ENCODE measurements around the gene RAB14.

The RAB14 gene

DNA sequence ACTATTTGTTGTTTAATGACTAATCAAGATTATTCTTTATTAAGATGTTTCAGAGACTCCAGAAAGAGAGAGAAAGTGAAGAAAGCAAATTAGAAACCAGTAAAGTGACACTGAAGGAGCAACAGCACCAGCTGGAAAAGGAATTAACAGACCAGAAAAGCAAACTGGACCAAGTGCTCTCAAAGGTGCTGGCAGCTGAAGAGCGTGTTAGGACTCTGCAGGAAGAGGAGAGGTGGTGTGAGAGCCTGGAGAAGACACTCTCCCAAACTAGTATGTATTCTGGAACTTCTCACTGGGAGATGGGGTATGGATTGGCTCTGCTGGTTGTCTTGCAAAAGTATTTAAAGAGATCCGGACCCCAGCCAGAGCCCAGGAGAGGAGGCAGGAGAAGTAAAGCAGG is 33.6 kb downstream of the RAB14 start:
- no peak overlapping the region for H3K4me3 ChIP-seq (ENCODE audit: insufficient read depth, low read depth, low read length)
- no peak overlapping the region for H3K27ac ChIP-seq (ENCODE audit: insufficient read depth, low read depth, low read length, poor library complexity, severe bottlenecking)
- WGBS, 2 experiments = 90 to 96% methylated on average over 2 of the region's 2 CpGs
- H3K36me3 ChIP-seq (ENCODE audit: control insufficient read depth, insufficient read depth, low read length) = peaks cover 6% of the 10 kb centered on the region
- H3K9me3 ChIP-seq (ENCODE audit: control insufficient read depth, low read length) = no peaks in the 10 kb centered on the region
- no peaks in the 10 kb centered on the region for H3K4me1 ChIP-seq (ENCODE audit: control insufficient read depth, insufficient read depth, low read length)
- no peaks in the 10 kb centered on the region for H3K27me3 ChIP-seq (ENCODE audit: control insufficient read depth, insufficient read depth, low read length, poor library complexity, severe bottlenecking)

GRCh38 chr9:121160025-121160424 is 41.6 kb downstream of the RAB14 start:
- H3K4me3 ChIP-seq (ENCODE audit: insufficient read depth, low read depth, low read length) = no peak overlapping the region
- 100% methylated on average over 1 of the region's 1 CpG; no CpG with 5 or more reads in 1 of the 2 experiments for WGBS, 2 experiments
- peaks cover 3% of the 10 kb centered on the region for H3K36me3 ChIP-seq (ENCODE audit: control insufficient read depth, insufficient read depth, low read length)
- no peaks in the 10 kb centered on the region for H3K4me1 ChIP-seq (ENCODE audit: control insufficient read depth, insufficient read depth, low read length)
- no peaks in the 10 kb centered on the region for H3K9me3 ChIP-seq (ENCODE audit: control insufficient read depth, low read length)
- no peaks in the 10 kb centered on the region for H3K27me3 ChIP-seq (ENCODE audit: control insufficient read depth, insufficient read depth, low read length, poor library complexity, severe bottlenecking)
- no peak overlapping the region for H3K27ac ChIP-seq (ENCODE audit: insufficient read depth, low read depth, low read length, poor library complexity, severe bottlenecking)

- 93 to 96% methylated on average over 3 of the region's 4 CpGs for WGBS, 2 experiments
- Histone ChIP-seq H3K27me3 (ENCODE audit: control insufficient read depth, insufficient read depth, low read length, poor library complexity, severe bottlenecking) (no peaks in the 10 kb centered on the region), H3K36me3 (ENCODE audit: control insufficient read depth, insufficient read depth, low read length) (peaks cover 3% of the 10 kb centered on the region), H3K27ac (ENCODE audit: insufficient read depth, low read depth, low read length, poor library complexity, severe bottlenecking) (no peak overlapping the region), H3K4me1 (ENCODE audit: control insufficient read depth, insufficient read depth, low read length) (no peaks in the 10 kb centered on the region), H3K4me3 (ENCODE audit: insufficient read depth, low read depth, low read length) (no peak overlapping the region), H3K9me3 (ENCODE audit: control insufficient read depth, low read length) (no peaks in the 10 kb centered on the region)
These were observed 43.7 kb downstream of the RAB14 start for GRCh38 chr9:121157939-121158338.

DNA sequence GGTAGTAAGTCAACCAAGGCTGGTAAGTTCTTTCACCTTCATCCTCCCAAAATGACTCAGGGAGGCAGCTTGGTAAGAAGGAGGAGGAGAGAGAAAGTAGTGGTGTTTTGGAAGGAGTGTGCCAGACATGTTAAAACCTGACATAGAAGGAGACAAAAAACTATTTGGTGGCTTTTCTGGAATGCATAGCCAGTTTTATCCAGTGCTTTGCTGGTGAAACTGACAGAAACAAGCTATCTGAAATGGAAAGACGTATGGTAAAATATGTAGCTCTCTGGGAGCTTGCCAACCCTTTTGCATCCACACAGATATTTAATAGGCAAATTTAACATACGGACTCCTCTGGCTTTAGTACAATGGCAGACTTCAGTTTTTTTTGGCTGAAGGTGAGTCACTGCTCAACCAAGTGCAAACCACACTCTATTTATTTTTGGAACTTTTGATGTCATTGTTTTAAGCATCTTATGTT is 45.4 kb downstream of the RAB14 start:
- Histone ChIP-seq H3K27me3 (ENCODE audit: control insufficient read depth, insufficient read depth, low read length, poor library complexity, severe bottlenecking) (no peaks in the 10 kb centered on the region), H3K36me3 (ENCODE audit: control insufficient read depth, insufficient read depth, low read length) (peaks cover 3% of the 10 kb centered on the region), H3K4me1 (ENCODE audit: control insufficient read depth, insufficient read depth, low read length) (no peaks in the 10 kb centered on the region), H3K9me3 (ENCODE audit: control insufficient read depth, low read length) (no peaks in the 10 kb centered on the region), H3K27ac (ENCODE audit: insufficient read depth, low read depth, low read length, poor library complexity, severe bottlenecking) (no peak overlapping the region), H3K4me3 (ENCODE audit: insufficient read depth, low read depth, low read length) (no peak overlapping the region)
- WGBS, 2 experiments = 96 to 100% methylated on average over 2 of the region's 2 CpGs

DNA sequence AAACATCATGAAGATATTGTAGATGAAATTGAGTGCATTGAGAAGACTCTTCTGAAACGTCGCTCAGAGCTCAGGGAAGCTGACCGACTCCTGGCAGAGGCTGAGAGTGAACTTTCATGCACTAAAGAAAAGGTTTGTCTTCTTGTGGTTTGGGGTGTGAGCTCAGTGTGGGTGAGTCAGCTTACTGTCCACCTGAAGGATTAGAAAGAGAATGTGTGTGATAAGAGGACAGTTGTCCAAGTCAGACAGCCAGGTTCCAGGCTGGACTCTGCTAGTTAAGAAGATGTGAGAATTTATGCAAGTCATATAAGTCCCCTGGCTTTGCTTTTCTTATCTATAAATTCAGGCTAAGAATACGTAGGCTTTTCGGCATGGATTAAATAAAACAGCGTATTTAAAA is 46.9 kb downstream of the RAB14 start:
- WGBS, 2 experiments = 94 to 95% methylated on average over 6 of the region's 6 CpGs
- Histone ChIP-seq H3K27me3 (ENCODE audit: control insufficient read depth, insufficient read depth, low read length, poor library complexity, severe bottlenecking) (no peaks in the 10 kb centered on the region), H3K4me3 (ENCODE audit: insufficient read depth, low read depth, low read length) (no peak overlapping the region), H3K9me3 (ENCODE audit: control insufficient read depth, low read length) (no peaks in the 10 kb centered on the region), H3K36me3 (ENCODE audit: control insufficient read depth, insufficient read depth, low read length) (peaks cover 6% of the 10 kb centered on the region), H3K4me1 (ENCODE audit: control insufficient read depth, insufficient read depth, low read length) (no peaks in the 10 kb centered on the region), H3K27ac (ENCODE audit: insufficient read depth, low read depth, low read length, poor library complexity, severe bottlenecking) (no peak overlapping the region)

DNA sequence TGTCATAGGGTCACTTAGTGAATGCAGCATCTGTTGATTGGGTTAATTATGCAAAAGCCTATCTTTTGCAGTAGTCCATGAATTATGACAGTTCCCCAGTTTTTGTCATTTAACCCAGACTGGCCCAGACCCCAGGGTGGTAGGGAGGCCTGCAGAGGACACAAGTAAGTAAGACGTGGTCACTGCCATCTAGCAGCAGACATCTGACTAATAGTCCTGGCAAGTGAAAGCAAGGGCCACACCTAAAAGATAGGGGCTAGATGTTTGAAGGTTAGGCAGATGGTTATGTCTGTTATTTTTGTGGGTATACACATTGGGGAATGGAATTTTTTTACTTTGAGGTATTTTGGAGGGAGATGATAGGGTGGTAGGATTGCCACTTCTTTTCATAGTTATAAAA is 48.0 kb downstream of the RAB14 start:
- Histone ChIP-seq H3K9me3 (ENCODE audit: control insufficient read depth, low read length) (no peaks in the 10 kb centered on the region), H3K4me1 (ENCODE audit: control insufficient read depth, insufficient read depth, low read length) (no peaks in the 10 kb centered on the region), H3K27ac (ENCODE audit: insufficient read depth, low read depth, low read length, poor library complexity, severe bottlenecking) (no peak overlapping the region), H3K27me3 (ENCODE audit: control insufficient read depth, insufficient read depth, low read length, poor library complexity, severe bottlenecking) (no peaks in the 10 kb centered on the region), H3K36me3 (ENCODE audit: control insufficient read depth, insufficient read depth, low read length) (peaks cover 9% of the 10 kb centered on the region), H3K4me3 (ENCODE audit: insufficient read depth, low read depth, low read length) (no peak overlapping the region)
- WGBS, 2 experiments = 94 to 95% methylated on average over 1 of the region's 1 CpG

GRCh38 chr9:121150188-121150587 is 51.5 kb downstream of the RAB14 start:
- Histone ChIP-seq H3K27me3 (ENCODE audit: control insufficient read depth, insufficient read depth, low read length, poor library complexity, severe bottlenecking) (no peaks in the 10 kb centered on the region), H3K27ac (ENCODE audit: insufficient read depth, low read depth, low read length, poor library complexity, severe bottlenecking) (no peak overlapping the region), H3K4me3 (ENCODE audit: insufficient read depth, low read depth, low read length) (no peak overlapping the region), H3K4me1 (ENCODE audit: control insufficient read depth, insufficient read depth, low read length) (no peaks in the 10 kb centered on the region), H3K36me3 (ENCODE audit: control insufficient read depth, insufficient read depth, low read length) (peaks cover 10% of the 10 kb centered on the region), H3K9me3 (ENCODE audit: control insufficient read depth, low read length) (no peaks in the 10 kb centered on the region)
- WGBS, 2 experiments = 55 to 61% methylated on average over 2 of the region's 2 CpGs

- Histone ChIP-seq H3K4me3 (ENCODE audit: insufficient read depth, low read depth, low read length) (no peak overlapping the region), H3K9me3 (ENCODE audit: control insufficient read depth, low read length) (no peaks in the 10 kb centered on the region), H3K27me3 (ENCODE audit: control insufficient read depth, insufficient read depth, low read length, poor library complexity, severe bottlenecking) (no peaks in the 10 kb centered on the region), H3K4me1 (ENCODE audit: control insufficient read depth, insufficient read depth, low read length) (no peaks in the 10 kb centered on the region), H3K27ac (ENCODE audit: insufficient read depth, low read depth, low read length, poor library complexity, severe bottlenecking) (no peak overlapping the region), H3K36me3 (ENCODE audit: control insufficient read depth, insufficient read depth, low read length) (peaks cover 20% of the 10 kb centered on the region)
- WGBS, 2 experiments = 91 to 93% methylated on average over 2 of the region's 2 CpGs
These were observed 57.2 kb downstream of the RAB14 start for GRCh38 chr9:121144482-121144881.

DNA sequence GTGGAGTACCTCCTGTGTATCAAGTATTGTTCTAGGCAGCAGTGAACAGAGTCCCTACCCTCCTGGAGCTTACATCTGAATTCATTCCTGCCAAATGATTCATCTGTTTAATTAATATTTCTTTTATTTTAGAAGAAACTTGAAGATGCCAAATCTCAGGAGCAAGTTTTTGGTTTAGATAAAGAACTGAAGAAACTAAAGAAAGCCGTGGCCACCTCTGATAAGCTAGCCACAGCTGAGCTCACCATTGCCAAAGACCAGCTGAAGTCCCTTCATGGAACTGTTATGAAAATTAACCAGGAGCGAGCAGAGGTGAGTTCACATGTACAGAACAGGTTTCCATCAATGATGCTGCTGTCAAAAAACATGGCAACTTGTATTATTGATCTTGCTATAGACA is 57.9 kb downstream of the RAB14 start:
- no peaks in the 10 kb centered on the region for H3K27me3 ChIP-seq (ENCODE audit: control insufficient read depth, insufficient read depth, low read length, poor library complexity, severe bottlenecking)
- no peaks in the 10 kb centered on the region for H3K4me1 ChIP-seq (ENCODE audit: control insufficient read depth, insufficient read depth, low read length)
- WGBS, 2 experiments = 90 to 93% methylated on average over 2 of the region's 2 CpGs
- H3K27ac ChIP-seq (ENCODE audit: insufficient read depth, low read depth, low read length, poor library complexity, severe bottlenecking) = no peak overlapping the region
- peaks cover 18% of the 10 kb centered on the region for H3K36me3 ChIP-seq (ENCODE audit: control insufficient read depth, insufficient read depth, low read length)
- no peak overlapping the region for H3K4me3 ChIP-seq (ENCODE audit: insufficient read depth, low read depth, low read length)
- H3K9me3 ChIP-seq (ENCODE audit: control insufficient read depth, low read length) = no peaks in the 10 kb centered on the region

- H3K36me3 ChIP-seq (ENCODE audit: control insufficient read depth, insufficient read depth, low read length) = peaks cover 16% of the 10 kb centered on the region
- H3K27ac ChIP-seq (ENCODE audit: insufficient read depth, low read depth, low read length, poor library complexity, severe bottlenecking) = no peak overlapping the region
- no peaks in the 10 kb centered on the region for H3K9me3 ChIP-seq (ENCODE audit: control insufficient read depth, low read length)
- WGBS, 2 experiments = no CpG with 5 or more reads among the region's 1 CpG
- H3K4me3 ChIP-seq (ENCODE audit: insufficient read depth, low read depth, low read length) = no peak overlapping the region
- H3K4me1 ChIP-seq (ENCODE audit: control insufficient read depth, insufficient read depth, low read length) = no peaks in the 10 kb centered on the region
- H3K27me3 ChIP-seq (ENCODE audit: control insufficient read depth, insufficient read depth, low read length, poor library complexity, severe bottlenecking) = no peaks in the 10 kb centered on the region
These were observed 60.0 kb downstream of the RAB14 start for GRCh38 chr9:121141706-121142105.

DNA sequence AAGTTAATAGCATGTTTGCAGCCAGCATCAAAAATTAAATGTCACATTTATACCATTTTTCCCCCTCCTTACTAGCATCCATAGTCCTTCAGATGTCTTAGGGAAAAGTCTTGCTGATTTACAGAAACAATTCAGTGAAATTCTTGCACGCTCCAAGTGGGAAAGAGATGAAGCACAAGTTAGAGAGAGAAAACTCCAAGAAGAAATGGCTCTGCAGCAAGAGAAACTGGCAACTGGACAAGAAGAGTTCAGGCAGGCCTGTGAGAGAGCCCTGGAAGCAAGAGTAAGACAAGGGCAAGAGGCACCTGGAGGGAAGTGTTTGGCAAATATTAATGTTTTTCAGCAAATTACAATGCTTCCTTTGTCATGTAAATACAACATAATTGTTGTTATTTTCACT is 60.4 kb downstream of the RAB14 start:
- Histone ChIP-seq H3K36me3 (ENCODE audit: control insufficient read depth, insufficient read depth, low read length) (peaks cover 16% of the 10 kb centered on the region), H3K27ac (ENCODE audit: insufficient read depth, low read depth, low read length, poor library complexity, severe bottlenecking) (no peak overlapping the region), H3K4me1 (ENCODE audit: control insufficient read depth, insufficient read depth, low read length) (no peaks in the 10 kb centered on the region), H3K4me3 (ENCODE audit: insufficient read depth, low read depth, low read length) (no peak overlapping the region), H3K9me3 (ENCODE audit: control insufficient read depth, low read length) (no peaks in the 10 kb centered on the region), H3K27me3 (ENCODE audit: control insufficient read depth, insufficient read depth, low read length, poor library complexity, severe bottlenecking) (no peaks in the 10 kb centered on the region)
- 95 to 98% methylated on average over 1 of the region's 1 CpG for WGBS, 2 experiments

All from ectodermal cell (in vitro differentiated cells).